Progenitor cell of endocrine pancreas (in vitro differentiated cells): ENCODE data around the gene WDFY3. TPM values are rescaled to one million over a fixed set of nuclear protein-coding genes. Genes with fewer than 3 reads are reported as not detected.

ENCODE experiments used
- DNase-seq: peaks from one replicate; pipeline ENCODE4 v3.0.0; 2021; ENCODE audit warnings: low spot score; ENCODE audit not compliant: unreplicated experiment
- H3K27ac Mint-ChIP-seq: 2 replicates; pipeline ENCODE4 v1.8.0; 2021; ENCODE audit warnings: mild to moderate bottlenecking, moderate library complexity, mixed read lengths
- H3K27me3 Mint-ChIP-seq: 2 replicates; pipeline ENCODE4 v1.8.0; 2021; ENCODE audit warnings: mixed read lengths
- H3K36me3 Mint-ChIP-seq: 2 replicates; pipeline ENCODE4 v1.8.0; 2022; ENCODE audit warnings: mixed read lengths; ENCODE audit not compliant: insufficient read depth
- H3K4me1 Mint-ChIP-seq: 2 replicates; pipeline ENCODE4 v1.8.0; 2021; ENCODE audit warnings: low read depth, mixed read lengths
- H3K4me3 Mint-ChIP-seq: 2 replicates; pipeline ENCODE4 v1.8.0; 2021; ENCODE audit warnings: low read depth, mild to moderate bottlenecking, moderate library complexity, mixed read lengths
- H3K9me3 Mint-ChIP-seq: 2 replicates; pipeline ENCODE4 v1.8.0; 2021; ENCODE audit warnings: low read depth, mixed read lengths
- total RNA-seq: library from RNA; stranded (reverse); gene quantifications from 2 replicates; pipeline ENCODE4 v1.2.1, GENCODE V29; 2021
- TF ChIP-seq, protein P1 (sequence below): fragments of 200-600 bp; sonication (generic); IDR thresholded peaks from one replicate; pipeline ENCODE4 v1.5.0; 2021; ENCODE audit warnings: antibody characterized with exemption, mild to moderate bottlenecking; ENCODE audit not compliant: unreplicated experiment

Gene WDFY3
- total RNA-seq, 1 donor from 2014 or later, result 115 TPM

DNA sequence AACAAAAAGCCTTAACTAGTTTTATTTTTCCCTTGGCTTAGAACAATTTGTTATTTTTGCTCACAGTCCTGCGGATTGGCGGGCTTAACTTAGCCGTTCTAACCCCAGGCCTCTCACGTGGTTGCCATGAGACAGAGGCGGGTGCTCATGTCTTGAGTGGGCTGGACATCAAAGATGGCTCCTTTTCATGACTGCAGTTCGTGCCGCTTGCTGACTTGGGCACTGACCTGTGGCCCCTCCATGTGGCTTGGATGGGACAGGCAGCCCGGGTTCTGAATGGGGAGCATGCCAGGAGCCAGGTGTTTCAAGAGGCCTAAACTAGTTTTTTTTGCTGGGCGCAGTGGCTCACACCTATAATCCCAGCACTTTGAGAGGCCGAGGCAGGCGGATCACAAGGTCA, 342.8 kb downstream of the WDFY3 start:
- Mint-ChIP-seq H3K27me3 (no peaks in the 10 kb centered on the region), H3K27ac (no peak overlapping the region)

DNA sequence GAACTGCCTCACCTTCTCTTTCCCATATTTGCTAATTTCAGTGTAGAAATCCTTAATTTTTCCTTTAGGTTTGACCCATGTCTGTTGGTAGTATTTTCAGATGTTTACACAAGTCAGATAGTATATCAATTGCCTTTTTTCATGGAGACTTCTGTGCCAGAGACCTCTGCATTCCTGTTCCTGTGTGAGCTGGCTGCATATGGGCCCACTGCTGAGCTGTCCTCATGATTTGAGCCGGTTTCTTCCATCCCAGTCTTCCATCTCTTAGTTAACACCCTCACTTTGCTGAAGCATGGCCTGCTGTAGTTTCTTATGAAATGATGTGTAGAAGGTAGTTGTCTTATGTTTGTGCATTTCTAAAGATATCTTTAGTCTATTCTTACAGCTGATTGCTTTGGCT, 343.5 kb downstream of the WDFY3 start:
- Mint-ChIP-seq H3K27me3 (no peaks in the 10 kb centered on the region), H3K27ac (peak overlapping the region; percentile 53), H3K4me3 (no peak overlapping the region)

More for the DNA sequence above, 342.8 kb downstream of the WDFY3 start:
- Mint-ChIP-seq H3K4me3 (no peak overlapping the region), H3K9me3 (no peaks in the 10 kb centered on the region), H3K4me1 (peaks cover 12% of the 10 kb centered on the region), H3K36me3 (peaks cover 19% of the 10 kb centered on the region)
- TF ChIP-seq, protein P1, sequence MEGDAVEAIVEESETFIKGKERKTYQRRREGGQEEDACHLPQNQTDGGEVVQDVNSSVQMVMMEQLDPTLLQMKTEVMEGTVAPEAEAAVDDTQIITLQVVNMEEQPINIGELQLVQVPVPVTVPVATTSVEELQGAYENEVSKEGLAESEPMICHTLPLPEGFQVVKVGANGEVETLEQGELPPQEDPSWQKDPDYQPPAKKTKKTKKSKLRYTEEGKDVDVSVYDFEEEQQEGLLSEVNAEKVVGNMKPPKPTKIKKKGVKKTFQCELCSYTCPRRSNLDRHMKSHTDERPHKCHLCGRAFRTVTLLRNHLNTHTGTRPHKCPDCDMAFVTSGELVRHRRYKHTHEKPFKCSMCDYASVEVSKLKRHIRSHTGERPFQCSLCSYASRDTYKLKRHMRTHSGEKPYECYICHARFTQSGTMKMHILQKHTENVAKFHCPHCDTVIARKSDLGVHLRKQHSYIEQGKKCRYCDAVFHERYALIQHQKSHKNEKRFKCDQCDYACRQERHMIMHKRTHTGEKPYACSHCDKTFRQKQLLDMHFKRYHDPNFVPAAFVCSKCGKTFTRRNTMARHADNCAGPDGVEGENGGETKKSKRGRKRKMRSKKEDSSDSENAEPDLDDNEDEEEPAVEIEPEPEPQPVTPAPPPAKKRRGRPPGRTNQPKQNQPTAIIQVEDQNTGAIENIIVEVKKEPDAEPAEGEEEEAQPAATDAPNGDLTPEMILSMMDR, result no peak
- DNase-seq, result no peak

More for the DNA sequence above, 343.5 kb downstream of the WDFY3 start:
- Mint-ChIP-seq H3K36me3 (peaks cover 24% of the 10 kb centered on the region), H3K9me3 (no peaks in the 10 kb centered on the region), H3K4me1 (peaks cover 12% of the 10 kb centered on the region)
- TF ChIP-seq, protein P1, result no peak
- DNase-seq, result no peak
